GM21737 (cell line): Measurements from ENCODE around the gene GCHFR.

Experiments
- ATAC-seq: cut with Tn5 transposase; IDR thresholded peaks from one replicate; pipeline ENCODE4 v1.9.1; 2021; ENCODE audit warnings: mild to moderate bottlenecking, moderate library complexity; ENCODE audit not compliant: unreplicated experiment

GCHFR gene

DNA sequence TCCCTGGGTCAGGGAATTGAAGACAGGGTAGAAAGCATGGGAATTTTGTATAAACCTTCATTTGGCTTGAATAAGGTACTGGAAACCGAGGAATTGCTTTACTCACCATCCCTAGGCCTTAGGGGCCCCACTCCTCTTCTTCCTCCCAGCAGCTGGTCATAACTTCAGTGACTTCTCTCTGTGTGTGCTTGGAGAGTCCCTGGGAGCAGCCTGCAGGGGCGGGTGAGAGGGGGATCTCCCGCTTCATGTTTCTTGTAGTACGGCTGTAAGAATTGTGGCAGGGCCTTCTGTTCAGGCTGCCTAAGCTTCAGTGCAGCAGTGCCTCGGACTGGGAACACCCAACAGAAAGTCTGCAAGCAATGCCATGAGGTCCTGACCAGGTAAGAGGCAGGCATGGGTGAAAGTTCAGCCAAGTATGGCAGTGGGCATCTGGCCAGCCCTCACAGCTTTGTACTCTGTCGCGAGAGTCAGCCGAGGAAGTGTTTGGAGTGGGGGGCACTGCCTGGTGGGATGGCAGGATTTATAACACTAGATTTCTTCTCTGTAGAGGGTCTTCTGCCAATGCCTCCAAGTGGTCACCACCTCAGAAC, 45.1 kb downstream of the GCHFR start:
- ATAC-seq: no peak

DNA sequence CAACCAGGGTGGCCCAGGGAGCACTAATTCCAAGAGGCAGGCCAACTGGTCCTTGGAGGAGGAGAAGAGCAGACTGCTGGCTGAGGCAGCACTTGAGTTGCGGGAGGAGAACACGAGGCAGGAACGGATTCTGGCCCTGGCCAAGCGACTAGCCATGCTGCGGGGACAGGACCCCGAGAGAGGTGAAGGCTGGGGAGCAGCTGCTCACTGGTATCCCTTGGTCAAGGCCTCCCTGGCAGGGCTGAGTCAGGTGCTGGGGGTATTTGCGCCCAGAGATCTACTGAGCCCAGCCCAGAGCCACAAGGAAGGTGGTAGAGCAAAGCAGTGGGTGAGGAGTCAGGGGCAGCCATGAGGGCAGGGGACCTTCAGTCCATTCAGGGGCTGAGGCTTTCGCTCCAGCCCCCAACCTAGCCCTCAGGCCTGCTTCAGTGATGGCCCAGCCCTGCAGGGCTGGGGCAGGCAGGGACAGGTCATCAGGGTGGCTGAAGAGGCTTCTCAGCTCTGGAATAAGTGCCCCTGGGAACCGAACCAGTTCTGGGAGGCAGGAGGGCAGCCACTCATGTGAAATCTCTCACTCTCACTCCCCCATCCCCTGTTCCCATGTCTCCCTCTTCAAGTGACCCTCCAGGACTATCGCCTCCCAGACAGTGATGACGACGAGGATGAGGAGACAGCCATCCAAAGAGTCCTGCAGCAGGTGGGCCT, 49.0 kb downstream of the GCHFR start:
- no peak for ATAC-seq

- no peak for ATAC-seq
Observed at GRCh38 chr15:40815042-40815698, 51.3 kb downstream of the GCHFR start.
